ENCODE measurements around the gene UST. TPM values are rescaled to one million over a fixed set of nuclear protein-coding genes. Genes with fewer than 3 reads are reported as not detected.
A peak's percentile ranks its signal among the peaks of the same experiment; 100 is the strongest.

The UST gene
- total and polyA plus RNA-seq, 2 donors (not counting 1 experiment from before 2014, with no cell fraction given): 7.3 to 16.9 TPM

DNA sequence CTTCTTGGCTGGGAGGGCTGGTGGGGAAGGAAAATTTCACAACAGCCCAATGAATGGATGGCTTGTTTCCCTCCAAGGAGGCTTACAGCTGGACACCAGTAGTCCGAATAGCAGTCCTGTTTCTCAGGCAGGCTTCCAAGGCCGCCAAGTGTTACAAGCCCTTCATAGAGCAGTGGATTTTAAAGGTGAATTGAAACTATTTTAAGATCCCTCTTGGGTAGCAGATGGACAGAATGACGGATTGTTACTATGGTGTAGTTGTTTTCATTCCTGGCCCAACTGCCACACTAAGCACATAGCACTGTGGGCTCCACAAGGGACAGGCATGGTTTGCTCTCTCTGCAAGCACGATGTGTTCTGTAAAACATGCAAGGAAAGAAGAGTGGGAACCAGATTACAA is 367.3 kb downstream of the UST start:
- intact Hi-C loops (cut with micrococcal nuclease): no loop called here
- CTCF ChIA-PET: interaction anchor here (1.3 to 2.0 kb wide), 2 partner anchors 318 to 403 kb away, joined by 3 to 9 read pairs; no protein-coding TSS in a partner anchor

More for the DNA sequence above, 367.3 kb downstream of the UST start:
- no peaks in the 10 kb centered on the region for H3K79me2 ChIP-seq (ENCODE audit: control insufficient read depth, insufficient read depth, low read length)
- H3K9me3 ChIP-seq (ENCODE audit: control extremely low read depth in 1 of 3, control insufficient read depth in 2 of 3, insufficient read depth in 1 of 3, low read length in 2 of 3): peaks cover 0 to 3% (median 0%) of the 10 kb centered on the region in 3 donors
- Mint-ChIP-seq H3K4me1 (peaks cover 47% of the 10 kb centered on the region), H3K9me3 (ENCODE audit: insufficient read depth) (no peaks in the 10 kb centered on the region), H3K27me3 (no peaks in the 10 kb centered on the region), H3K4me3 (no peak overlapping the region), H3K27ac (peak overlapping the region; percentile 51)
- peaks cover 31 to 37% of the 10 kb centered on the region in 2 donors for H3K4me1 ChIP-seq (ENCODE audit: control insufficient read depth in 2 of 2, insufficient read depth in 2 of 2, low read length in 2 of 2)
- ATAC-seq (ENCODE audit: low read depth) (no peak), DNase-seq (no peak)
- no peaks in the 10 kb centered on the region for H3K36me3 ChIP-seq (replicated peaks in 1 of 2; ENCODE audit: control extremely low read depth in 1 of 2, control insufficient read depth in 1 of 2, extremely low read depth in 1 of 2, insufficient read depth in 2 of 2, low read length in 1 of 2)
- WGBS (ENCODE audit: insufficient coverage): no CpG with 5 or more reads among the region's 4 CpGs
- H3K4me3 ChIP-seq (ENCODE audit: control extremely low read depth in 1 of 5, extremely low read depth in 1 of 5, insufficient read depth in 1 of 5, low read depth in 2 of 5, low read length in 4 of 5): no peak overlapping the region
- H3K27me3 ChIP-seq (replicated peaks in 1 of 4; ENCODE audit: control extremely low read depth in 1 of 4, control insufficient read depth in 3 of 4, insufficient read depth in 4 of 4, low read length in 3 of 4): peaks cover 0 to 4% (median 0%) of the 10 kb centered on the region in 4 experiments
- H4K20me1 ChIP-seq (ENCODE audit: control insufficient read depth, insufficient read depth, low read length, poor library complexity, severe bottlenecking): no peaks in the 10 kb centered on the region
- H2AFZ ChIP-seq (ENCODE audit: insufficient read depth, low read depth, low read length, poor library complexity, severe bottlenecking): no peak overlapping the region
- H3K27ac ChIP-seq (ENCODE audit: low read length in 2 of 2): no peak overlapping the region
- H3K9ac ChIP-seq (ENCODE audit: low read length): no peak overlapping the region
- POLR2A ChIA-PET: no interaction called here
- no peak overlapping the region for H3K4me2 ChIP-seq (replicated peaks; ENCODE audit: low read depth, low read length, poor library complexity, severe bottlenecking)
- TF ChIP-seq EZH2 (IDR thresholded peaks at IDR 0.05; ENCODE audit: borderline replicate concordance, insufficient read depth, low read depth, low read length, poor library complexity, severe bottlenecking): no peak
- TF ChIP-seq, protein P1, sequence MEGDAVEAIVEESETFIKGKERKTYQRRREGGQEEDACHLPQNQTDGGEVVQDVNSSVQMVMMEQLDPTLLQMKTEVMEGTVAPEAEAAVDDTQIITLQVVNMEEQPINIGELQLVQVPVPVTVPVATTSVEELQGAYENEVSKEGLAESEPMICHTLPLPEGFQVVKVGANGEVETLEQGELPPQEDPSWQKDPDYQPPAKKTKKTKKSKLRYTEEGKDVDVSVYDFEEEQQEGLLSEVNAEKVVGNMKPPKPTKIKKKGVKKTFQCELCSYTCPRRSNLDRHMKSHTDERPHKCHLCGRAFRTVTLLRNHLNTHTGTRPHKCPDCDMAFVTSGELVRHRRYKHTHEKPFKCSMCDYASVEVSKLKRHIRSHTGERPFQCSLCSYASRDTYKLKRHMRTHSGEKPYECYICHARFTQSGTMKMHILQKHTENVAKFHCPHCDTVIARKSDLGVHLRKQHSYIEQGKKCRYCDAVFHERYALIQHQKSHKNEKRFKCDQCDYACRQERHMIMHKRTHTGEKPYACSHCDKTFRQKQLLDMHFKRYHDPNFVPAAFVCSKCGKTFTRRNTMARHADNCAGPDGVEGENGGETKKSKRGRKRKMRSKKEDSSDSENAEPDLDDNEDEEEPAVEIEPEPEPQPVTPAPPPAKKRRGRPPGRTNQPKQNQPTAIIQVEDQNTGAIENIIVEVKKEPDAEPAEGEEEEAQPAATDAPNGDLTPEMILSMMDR (IDR thresholded peaks at IDR 0.05): no peak
